IPS-15b (cell line): Measurements from ENCODE around the gene CEP43.

Experiments
- H3K27me3 ChIP-seq: one replicate; pipeline ENCODE4 v1.6.1; 2013; ENCODE audit warnings: low read length; ENCODE audit not compliant: control insufficient read depth, insufficient read depth
- H3K36me3 ChIP-seq: one replicate; pipeline ENCODE4 v1.6.1; 2013; ENCODE audit warnings: low read length; ENCODE audit not compliant: control insufficient read depth, insufficient read depth
- H3K4me1 ChIP-seq: one replicate; pipeline ENCODE4 v1.6.1; 2013; ENCODE audit warnings: mild to moderate bottlenecking, low read length; ENCODE audit not compliant: control insufficient read depth, insufficient read depth
- H3K4me3 ChIP-seq: one replicate; pipeline ENCODE4 v1.5.1; 2013; ENCODE audit warnings: low read depth, low read length
- H3K9ac ChIP-seq: one replicate; pipeline ENCODE4 v1.6.1; 2013; ENCODE audit warnings: low read depth, mild to moderate bottlenecking, low read length
- H3K9me3 ChIP-seq: one replicate; pipeline ENCODE4 v1.6.1; 2013; ENCODE audit warnings: mild to moderate bottlenecking, low read length; ENCODE audit not compliant: control insufficient read depth, insufficient read depth

CEP43 gene

GRCh38 chr6:166998256-166999144 is 697 bp upstream of the CEP43 start:
- Histone ChIP-seq H3K36me3 (no peaks in the 10 kb centered on the region), H3K4me1 (peaks cover 7% of the 10 kb centered on the region), H3K9ac (peak overlapping the region; percentile 67), H3K9me3 (no peaks in the 10 kb centered on the region), H3K27me3 (no peaks in the 10 kb centered on the region), H3K4me3 (peak overlapping the region; percentile 77)

GRCh38 chr6:166999884-167000253 is 672 bp downstream of the CEP43 start:
- Histone ChIP-seq H3K4me3 (peak overlapping the region; percentile 67), H3K9ac (peak overlapping the region; percentile 91), H3K4me1 (peaks cover 7% of the 10 kb centered on the region), H3K36me3 (no peaks in the 10 kb centered on the region), H3K27me3 (no peaks in the 10 kb centered on the region), H3K9me3 (no peaks in the 10 kb centered on the region)

- Histone ChIP-seq H3K27me3 (no peaks in the 10 kb centered on the region), H3K4me1 (peaks cover 7% of the 10 kb centered on the region), H3K9me3 (no peaks in the 10 kb centered on the region), H3K9ac (no peak overlapping the region), H3K36me3 (peaks cover 6% of the 10 kb centered on the region), H3K4me3 (peak overlapping the region; percentile 67)
Observed at GRCh38 chr6:167000759-167001158, 1.6 kb downstream of the CEP43 start.

- H3K9ac ChIP-seq: no peak overlapping the region
- no peaks in the 10 kb centered on the region for H3K27me3 ChIP-seq
- no peak overlapping the region for H3K4me3 ChIP-seq
- H3K9me3 ChIP-seq: no peaks in the 10 kb centered on the region
- peaks cover 13% of the 10 kb centered on the region for H3K36me3 ChIP-seq
- H3K4me1 ChIP-seq: peaks cover under 1% of the 10 kb centered on the region
Observed at GRCh38 chr6:167005350-167006159, 6.4 kb downstream of the CEP43 start.

- Histone ChIP-seq H3K4me3 (no peak overlapping the region), H3K27me3 (no peaks in the 10 kb centered on the region), H3K9me3 (no peaks in the 10 kb centered on the region), H3K4me1 (no peaks in the 10 kb centered on the region), H3K9ac (no peak overlapping the region), H3K36me3 (peaks cover 20% of the 10 kb centered on the region)
Observed at GRCh38 chr6:167007985-167008384, 8.8 kb downstream of the CEP43 start.

- H3K9me3 ChIP-seq: no peaks in the 10 kb centered on the region
- no peak overlapping the region for H3K4me3 ChIP-seq
- H3K4me1 ChIP-seq: no peaks in the 10 kb centered on the region
- H3K36me3 ChIP-seq: peaks cover 17% of the 10 kb centered on the region
- H3K9ac ChIP-seq: no peak overlapping the region
- no peaks in the 10 kb centered on the region for H3K27me3 ChIP-seq
Observed at GRCh38 chr6:167013067-167013466, 13.9 kb downstream of the CEP43 start.

- no peaks in the 10 kb centered on the region for H3K27me3 ChIP-seq
- H3K4me3 ChIP-seq: no peak overlapping the region
- H3K9ac ChIP-seq: no peak overlapping the region
- H3K4me1 ChIP-seq: no peaks in the 10 kb centered on the region
- H3K9me3 ChIP-seq: no peaks in the 10 kb centered on the region
- H3K36me3 ChIP-seq: peaks cover 17% of the 10 kb centered on the region
Observed at GRCh38 chr6:167013946-167014345, 14.7 kb downstream of the CEP43 start.

GRCh38 chr6:167015302-167015701 is 16.1 kb downstream of the CEP43 start:
- Histone ChIP-seq H3K4me3 (no peak overlapping the region), H3K9ac (no peak overlapping the region), H3K27me3 (no peaks in the 10 kb centered on the region), H3K36me3 (peaks cover 20% of the 10 kb centered on the region), H3K9me3 (no peaks in the 10 kb centered on the region), H3K4me1 (no peaks in the 10 kb centered on the region)

- no peaks in the 10 kb centered on the region for H3K4me1 ChIP-seq
- H3K36me3 ChIP-seq: peaks cover 6% of the 10 kb centered on the region
- no peak overlapping the region for H3K9ac ChIP-seq
- no peaks in the 10 kb centered on the region for H3K27me3 ChIP-seq
- H3K9me3 ChIP-seq: no peaks in the 10 kb centered on the region
- no peak overlapping the region for H3K4me3 ChIP-seq
Observed at GRCh38 chr6:167020206-167020605, 21.0 kb downstream of the CEP43 start.

GRCh38 chr6:167027308-167027707 is 28.1 kb downstream of the CEP43 start:
- Histone ChIP-seq H3K9ac (peak overlapping the region; percentile 55), H3K9me3 (no peaks in the 10 kb centered on the region), H3K36me3 (peaks cover 23% of the 10 kb centered on the region), H3K27me3 (no peaks in the 10 kb centered on the region), H3K4me1 (peaks cover 7% of the 10 kb centered on the region), H3K4me3 (no peak overlapping the region)

- Histone ChIP-seq H3K9me3 (no peaks in the 10 kb centered on the region), H3K36me3 (peaks cover 23% of the 10 kb centered on the region), H3K4me1 (peaks cover 7% of the 10 kb centered on the region), H3K27me3 (no peaks in the 10 kb centered on the region), H3K9ac (no peak overlapping the region), H3K4me3 (no peak overlapping the region)
Observed at GRCh38 chr6:167027772-167028171, 28.6 kb downstream of the CEP43 start.
